CD4-positive, alpha-beta T cell treated with Interleukin-15 for 1 hour (primary cell): Measurements from ENCODE around the gene DHDH.
A peak's percentile ranks its signal among the peaks of the same experiment; 100 is the strongest.

ENCODE experiments used
- DNase-seq: peaks from one replicate; pipeline ENCODE4 v3.0.0-alpha.2; 2020

The DHDH gene

DNA sequence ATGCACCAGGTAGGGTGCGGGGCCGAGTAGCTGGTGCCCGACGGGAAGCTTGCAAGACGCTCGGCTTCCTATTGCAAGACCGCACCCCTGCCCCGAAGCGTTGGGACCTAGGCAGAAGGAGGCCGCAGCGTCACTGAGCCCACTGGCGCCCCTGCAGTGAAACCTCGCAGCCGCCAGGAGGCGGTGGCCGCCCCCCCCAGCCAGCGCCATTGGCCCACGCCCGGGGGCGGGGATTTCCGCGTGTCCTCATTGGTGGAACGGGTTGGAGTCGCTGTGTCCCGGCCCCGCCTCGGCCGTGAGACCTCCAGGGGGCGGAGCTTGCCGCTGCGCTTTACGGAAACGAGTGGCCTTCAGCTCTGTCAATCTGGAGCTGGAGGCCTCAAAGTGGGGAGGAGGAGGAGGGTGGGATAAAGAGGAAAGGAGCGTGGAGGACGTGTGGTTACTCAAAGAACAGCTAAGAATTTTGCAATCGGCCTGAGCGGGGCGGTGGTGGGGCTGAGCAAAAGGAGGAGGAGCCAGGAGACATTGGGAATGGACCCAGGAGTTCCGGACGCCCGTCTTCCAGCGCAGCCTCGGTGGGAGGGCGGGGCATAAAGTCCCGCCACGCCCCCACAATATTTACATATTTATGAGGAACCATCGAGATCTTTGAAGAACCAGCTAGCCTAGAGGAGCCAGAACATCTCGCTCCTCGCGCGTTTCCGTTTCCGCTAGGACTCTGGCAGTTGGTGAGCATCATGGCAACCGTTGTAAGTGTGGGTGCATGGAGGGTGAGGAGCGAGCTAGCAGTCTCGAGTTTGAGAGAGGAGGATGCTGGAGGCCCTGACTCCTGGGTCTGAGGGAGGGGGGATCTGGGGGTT, 59.9 kb downstream of the DHDH start, which contains the start of the genes GYS1 and RUVBL2:
Gene GYS1 (minus strand): TSS at position 135 of the 860 bp plus-strand sequence. CDS start 197 bp downstream, outside the sequence.
Gene RUVBL2 (plus strand): TSS at position 713 of the 860 bp plus-strand sequence. CDS start 25 bp downstream, at position 738.
- DNase-seq: peak; percentile 100

DNA sequence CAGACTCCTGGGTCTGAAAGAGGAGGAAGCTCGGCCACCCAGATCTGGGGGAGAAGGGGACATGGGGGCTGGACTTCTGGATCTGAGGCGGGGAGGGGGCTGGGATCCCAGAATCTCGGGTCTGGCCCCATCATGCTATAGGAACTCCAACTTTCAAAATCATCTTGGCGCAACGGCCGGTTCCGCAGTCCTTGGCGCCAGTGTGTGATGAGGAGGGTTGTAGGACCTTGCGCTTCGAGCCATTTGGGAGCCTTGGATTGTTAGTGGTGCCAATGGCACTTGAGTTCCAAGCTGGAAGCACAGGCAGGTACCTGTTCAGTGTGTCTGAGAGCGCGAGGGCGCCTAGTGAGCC, 60.5 kb downstream of the DHDH start:
- DNase-seq: no peak
